GM12892 (cell line): ENCODE data around the gene CATSPER1.

Source experiments
- POLR2A ChIP-seq: IDR thresholded peaks from 2 replicates; pipeline ENCODE4 v1.6.1; 2011; ENCODE audit warnings: low read depth, low read length, control low read depth
- POLR2AphosphoS5 ChIP-seq: IDR thresholded peaks from 2 replicates; pipeline ENCODE4 v1.6.1; 2011; ENCODE audit warnings: low read depth, low read length, control low read depth
- TAF1 ChIP-seq: IDR thresholded peaks from 2 replicates; pipeline ENCODE4 v1.6.1; 2011; ENCODE audit warnings: low read depth, mild to moderate bottlenecking, control low read depth, low read length, borderline replicate concordance

DNA sequence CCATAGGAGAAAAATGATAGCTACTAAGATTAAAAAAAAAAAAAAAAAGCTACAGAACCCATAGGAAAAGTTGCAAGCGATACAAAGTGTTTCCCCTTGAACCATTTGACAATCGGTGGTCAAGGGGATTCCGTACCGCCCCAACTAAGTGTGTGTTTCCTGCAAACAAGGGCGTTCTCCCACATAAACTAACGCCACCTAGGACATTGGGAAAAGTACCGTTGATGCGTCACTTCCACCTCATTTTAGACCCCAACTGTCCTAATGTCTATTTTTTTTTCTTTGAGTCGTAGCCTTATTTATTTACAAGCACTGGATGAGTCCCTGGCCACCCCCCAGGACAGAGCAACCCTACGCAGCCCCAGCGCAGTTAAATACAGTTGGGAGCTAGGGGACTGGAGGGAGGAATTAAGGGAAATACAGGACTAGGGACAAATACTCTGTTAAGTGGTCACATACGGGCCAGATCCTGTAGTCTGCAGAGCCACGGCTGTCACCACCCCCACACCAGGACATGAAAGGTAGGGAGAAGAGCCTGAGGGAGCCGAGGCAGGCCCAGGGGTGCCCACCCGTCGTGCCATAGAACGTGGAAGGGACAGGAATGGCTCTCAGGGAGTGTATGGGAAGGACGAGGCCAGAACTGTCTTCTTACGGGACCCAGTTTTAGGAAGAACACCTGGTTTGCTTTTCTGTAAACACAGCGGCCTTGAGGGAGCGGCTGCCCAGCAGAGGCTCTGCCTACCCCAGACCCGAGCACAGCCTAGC, 43.3 kb downstream of the CATSPER1 start:
- TF ChIP-seq POLR2A (no peak), POLR2AphosphoS5 (no peak), TAF1 (no peak)
